HG03571 (cell line): ENCODE measurements around the gene E2F6.

ENCODE experiments used
- ATAC-seq: cut with Tn5 transposase; IDR thresholded peaks from one replicate; pipeline ENCODE4 v1.9.1; 2021; ENCODE audit not compliant: unreplicated experiment

Gene E2F6

GRCh38 chr2:11396021-11396420 is 69.9 kb downstream of the E2F6 start:
- ATAC-seq = no peak

GRCh38 chr2:11395389-11395788 is 70.6 kb downstream of the E2F6 start:
- ATAC-seq = no peak
